Right atrium auricular region (tissue), 2 donors: Measurements from ENCODE around the gene PHTF2. TPM values are rescaled to one million over a fixed set of nuclear protein-coding genes. Genes with fewer than 3 reads are reported as not detected.

ENCODE experiments used
- DNase-seq: peaks from one replicate; pipeline ENCODE4 v3.0.0-alpha.2; 2019; ENCODE audit warnings: low spot score
- H3K27ac ChIP-seq, 2 donors: fragments of 200-600 bp; sonication (generic); 1 replicate in 1 of 2; 2 replicates in 1 of 2; pipeline ENCODE4 v1.5.1; 2016 to 2019
- H3K27me3 ChIP-seq, 2 donors: fragments of 200-600 bp; sonication (generic); one replicate each; pipeline versions ENCODE4 v1.5.1 to v1.6.0; 2017 to 2019
- H3K36me3 ChIP-seq: fragments of 200-600 bp; sonication (generic); one replicate; pipeline ENCODE4 v1.5.1; 2016
- H3K4me1 ChIP-seq, 2 donors: fragments of 200-600 bp; sonication (generic); one replicate each; pipeline versions ENCODE4 v1.5.1 to v1.6.0; 2017 to 2019
- H3K4me3 ChIP-seq, 2 donors: fragments of 200-600 bp; sonication (generic); 1 replicate in 1 of 2; 2 replicates in 1 of 2; pipeline ENCODE4 v1.5.1; 2017 to 2019; ENCODE audit warnings: mild to moderate bottlenecking in 1 of 2, moderate library complexity in 1 of 2
- H3K9me3 ChIP-seq, 2 donors: fragments of 200-600 bp; sonication (generic); one replicate each; pipeline ENCODE4 v1.5.1; 2019
- total RNA-seq, 2 donors: library from RNA; depleted of rRNA; stranded (reverse); fragments of >200 nt; gene quantifications; one replicate each; pipeline ENCODE4 v1.1.0, GENCODE V29; 2016
- TF ChIP-seq, protein P1 (sequence below), 2 donors: fragments of 200-600 bp; sonication (generic); IDR thresholded peaks; one replicate each; pipeline ENCODE4 v1.5.1; 2019; ENCODE audit warnings: antibody characterized with exemption in 2 of 2

PHTF2 gene
- total RNA-seq, 2 donors from 2014 or later: 14.3 to 31.6 TPM

- H3K9me3 ChIP-seq: no peaks in the 10 kb centered on the region
- H3K36me3 ChIP-seq: no peaks in the 10 kb centered on the region
- TF ChIP-seq, protein P1, sequence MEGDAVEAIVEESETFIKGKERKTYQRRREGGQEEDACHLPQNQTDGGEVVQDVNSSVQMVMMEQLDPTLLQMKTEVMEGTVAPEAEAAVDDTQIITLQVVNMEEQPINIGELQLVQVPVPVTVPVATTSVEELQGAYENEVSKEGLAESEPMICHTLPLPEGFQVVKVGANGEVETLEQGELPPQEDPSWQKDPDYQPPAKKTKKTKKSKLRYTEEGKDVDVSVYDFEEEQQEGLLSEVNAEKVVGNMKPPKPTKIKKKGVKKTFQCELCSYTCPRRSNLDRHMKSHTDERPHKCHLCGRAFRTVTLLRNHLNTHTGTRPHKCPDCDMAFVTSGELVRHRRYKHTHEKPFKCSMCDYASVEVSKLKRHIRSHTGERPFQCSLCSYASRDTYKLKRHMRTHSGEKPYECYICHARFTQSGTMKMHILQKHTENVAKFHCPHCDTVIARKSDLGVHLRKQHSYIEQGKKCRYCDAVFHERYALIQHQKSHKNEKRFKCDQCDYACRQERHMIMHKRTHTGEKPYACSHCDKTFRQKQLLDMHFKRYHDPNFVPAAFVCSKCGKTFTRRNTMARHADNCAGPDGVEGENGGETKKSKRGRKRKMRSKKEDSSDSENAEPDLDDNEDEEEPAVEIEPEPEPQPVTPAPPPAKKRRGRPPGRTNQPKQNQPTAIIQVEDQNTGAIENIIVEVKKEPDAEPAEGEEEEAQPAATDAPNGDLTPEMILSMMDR (IDR thresholded peaks at IDR 0.05): no peak
- no peaks in the 10 kb centered on the region for H3K4me1 ChIP-seq
- no peak overlapping the region for H3K27ac ChIP-seq
- DNase-seq: no peak
- H3K4me3 ChIP-seq: no peak overlapping the region
- H3K27me3 ChIP-seq: no peaks in the 10 kb centered on the region
Observed at GRCh38 chr7:78002715-78003114, 204.1 kb downstream of the PHTF2 start.

DNA sequence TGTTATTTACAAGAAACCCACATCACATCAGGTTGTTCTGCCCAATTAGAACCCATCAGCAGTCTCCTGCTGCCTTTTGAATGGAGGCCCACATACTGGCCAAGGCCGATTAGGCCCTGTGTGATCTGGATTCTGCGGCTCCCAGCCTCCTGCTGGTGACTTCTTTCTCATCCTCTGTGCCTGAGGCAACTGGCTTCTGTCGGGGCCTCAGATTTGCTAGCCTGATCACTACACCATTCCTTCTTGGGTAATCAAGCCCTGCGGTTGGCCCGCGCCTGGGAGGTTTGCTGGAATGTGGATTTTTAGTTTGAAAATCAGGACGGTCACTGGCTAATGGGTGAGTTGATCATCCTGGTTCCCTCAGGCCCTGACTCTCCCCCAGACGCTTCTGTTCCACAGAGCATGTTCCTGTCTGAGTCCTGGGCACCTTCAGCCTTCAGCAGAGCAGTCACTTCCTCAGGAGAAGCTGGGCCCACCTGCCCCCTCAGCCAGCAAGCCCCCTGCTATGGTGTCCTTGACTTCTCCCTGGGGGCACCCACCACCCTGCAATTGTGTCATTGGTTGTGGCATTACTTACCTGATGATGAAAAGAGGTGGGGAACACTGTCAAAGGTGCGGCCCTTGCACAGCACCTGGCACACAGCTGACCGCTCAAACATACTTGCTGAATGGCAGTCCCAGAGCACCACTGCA is 207.6 kb downstream of the PHTF2 start:
- no peak for DNase-seq

More for the DNA sequence above, 207.6 kb downstream of the PHTF2 start:
- TF ChIP-seq, protein P1 (IDR thresholded peaks at IDR 0.05): no peak
- H3K36me3 ChIP-seq: no peaks in the 10 kb centered on the region
- no peaks in the 10 kb centered on the region for H3K9me3 ChIP-seq
- H3K27me3 ChIP-seq: no peaks in the 10 kb centered on the region
- H3K4me1 ChIP-seq: no peaks in the 10 kb centered on the region
- H3K27ac ChIP-seq: no peak overlapping the region
- H3K4me3 ChIP-seq: no peak overlapping the region

Other genes with a start within 250 kb of the PHTF2 start
- 1 to 10 TPM; 7.5 to 7.9 TPM for gene RSBN1L, start 102.3 kb upstream of the PHTF2 start, total RNA-seq
- 10 to 100 TPM in 1 of 2 donors, 1 to 10 TPM in 1; 6.6 to 13.8 TPM for gene TMEM60, start 339 bp upstream of the PHTF2 start, total RNA-seq